NCI-H1417 treated with DMSO at 0.1 percent for 48 hours (cell line): ENCODE data around the gene COLEC12.

Source experiments
- DNase-seq: peaks from one replicate; lab custom pipeline; 2025; lab: John Stamatoyannopoulos, UW

The COLEC12 gene

GRCh38 chr18:446941-447560 lies 53.5 kb downstream of the COLEC12 start:
- DNase-seq = no peak

GRCh38 chr18:445055-445454 lies 55.4 kb downstream of the COLEC12 start:
- no peak for DNase-seq

GRCh38 chr18:438571-438970 lies 61.9 kb downstream of the COLEC12 start:
- DNase-seq = no peak

GRCh38 chr18:435940-436339 lies 64.6 kb downstream of the COLEC12 start:
- DNase-seq = no peak

- DNase-seq = no peak
These were observed 66.1 kb downstream of the COLEC12 start for GRCh38 chr18:434410-434809.

- DNase-seq = no peak
These were observed 66.5 kb downstream of the COLEC12 start for GRCh38 chr18:433960-434359.

GRCh38 chr18:433298-433697 lies 67.2 kb downstream of the COLEC12 start:
- no peak for DNase-seq

GRCh38 chr18:432791-433190 lies 67.7 kb downstream of the COLEC12 start:
- no peak for DNase-seq

- no peak for DNase-seq
These were observed 71.5 kb downstream of the COLEC12 start for GRCh38 chr18:429030-429429.

GRCh38 chr18:427005-427404 lies 73.5 kb downstream of the COLEC12 start:
- no peak for DNase-seq

- no peak for DNase-seq
These were observed 75.3 kb downstream of the COLEC12 start for GRCh38 chr18:425106-425745.

- no peak for DNase-seq
These were observed 75.8 kb downstream of the COLEC12 start for GRCh38 chr18:424668-425067.

- DNase-seq = no peak
These were observed 76.3 kb downstream of the COLEC12 start for GRCh38 chr18:424071-424661.

- no peak for DNase-seq
These were observed 77.5 kb downstream of the COLEC12 start for GRCh38 chr18:422966-423365.

- no peak for DNase-seq
These were observed 79.0 kb downstream of the COLEC12 start for GRCh38 chr18:421247-422155.

GRCh38 chr18:420661-421246 lies 79.7 kb downstream of the COLEC12 start:
- no peak for DNase-seq

- no peak for DNase-seq
These were observed 80.8 kb downstream of the COLEC12 start for GRCh38 chr18:419541-420175.

- no peak for DNase-seq
These were observed 83.0 kb downstream of the COLEC12 start for GRCh38 chr18:417495-417894.

GRCh38 chr18:416930-417329 lies 83.6 kb downstream of the COLEC12 start:
- no peak for DNase-seq

GRCh38 chr18:415617-416612 lies 84.6 kb downstream of the COLEC12 start:
- no peak for DNase-seq
